ENCODE results near the gene RBFA.
"Not testable (repeated sequence)": the region's sequence is repeated elsewhere in the genome, so short reads cannot be mapped to it uniquely, and the experiment has no call there.

RBFA gene

GRCh38 chr18:80034068-80034851 is at the start of gene RBFA:
Gene RBFA, plus strand, starts transcription at chr18:80034434. Its CDS starts 62 bp downstream, at chr18:80034496.
- peak; percentile 100 for DNase-seq

- DNase-seq = no peak
Measured at GRCh38 chr18:79985172-79985571, 49.1 kb upstream of the RBFA start.

- DNase-seq = no peak
Measured at GRCh38 chr18:79986726-79987125, 47.5 kb upstream of the RBFA start.

- DNase-seq = no peak
Measured at GRCh38 chr18:79987566-79987965, 46.7 kb upstream of the RBFA start.

GRCh38 chr18:79988071-79988450 is 46.2 kb upstream of the RBFA start:
- no peak for DNase-seq

GRCh38 chr18:79988451-79989194 is 45.6 kb upstream of the RBFA start, which contains the start of gene TXNL4A:
Gene TXNL4A, minus strand, starts transcription at chr18:79988563. Its CDS starts 171 bp downstream, at chr18:79988392.
- DNase-seq = peak; percentile 90

- DNase-seq = no peak
Measured at GRCh38 chr18:79989195-79989497, 45.1 kb upstream of the RBFA start.

- no peak for DNase-seq
Measured at GRCh38 chr18:79991494-79991893, 42.7 kb upstream of the RBFA start.

GRCh38 chr18:79999701-80000100 is 34.5 kb upstream of the RBFA start:
- DNase-seq = not testable (repeated sequence)

GRCh38 chr18:80000877-80001276 is 33.4 kb upstream of the RBFA start:
- DNase-seq = no peak

GRCh38 chr18:80002468-80002867 is 31.8 kb upstream of the RBFA start:
- DNase-seq = no peak

- DNase-seq = no peak
Measured at GRCh38 chr18:80004600-80005342, 29.5 kb upstream of the RBFA start.

GRCh38 chr18:80006724-80007123 is 27.5 kb upstream of the RBFA start:
- no peak for DNase-seq

GRCh38 chr18:80009661-80010550 is 24.3 kb upstream of the RBFA start:
- DNase-seq = peak; percentile 47

- no peak for DNase-seq
Measured at GRCh38 chr18:80010551-80010906, 23.7 kb upstream of the RBFA start.

- DNase-seq = not testable (repeated sequence)
Measured at GRCh38 chr18:80011496-80012137, 22.6 kb upstream of the RBFA start.

- DNase-seq = no peak
Measured at GRCh38 chr18:80012714-80013113, 21.5 kb upstream of the RBFA start.

- DNase-seq = no peak
Measured at GRCh38 chr18:80022613-80023012, 11.6 kb upstream of the RBFA start.

- DNase-seq = no peak
Measured at GRCh38 chr18:80023173-80023572, 11.1 kb upstream of the RBFA start.

- DNase-seq = no peak
Measured at GRCh38 chr18:80026363-80026762, 7.9 kb upstream of the RBFA start.

GRCh38 chr18:80027719-80028118 is 6.5 kb upstream of the RBFA start:
- not testable (repeated sequence) for DNase-seq

GRCh38 chr18:80029690-80030089 is 4.5 kb upstream of the RBFA start:
- no peak for DNase-seq
